ENCODE results near the gene PMM1. TPM values are rescaled to one million over a fixed set of nuclear protein-coding genes. Genes with fewer than 3 reads are reported as not detected.

The PMM1 gene
- total RNA-seq, 1 experiment from 2014 or later = 30.5 TPM

DNA sequence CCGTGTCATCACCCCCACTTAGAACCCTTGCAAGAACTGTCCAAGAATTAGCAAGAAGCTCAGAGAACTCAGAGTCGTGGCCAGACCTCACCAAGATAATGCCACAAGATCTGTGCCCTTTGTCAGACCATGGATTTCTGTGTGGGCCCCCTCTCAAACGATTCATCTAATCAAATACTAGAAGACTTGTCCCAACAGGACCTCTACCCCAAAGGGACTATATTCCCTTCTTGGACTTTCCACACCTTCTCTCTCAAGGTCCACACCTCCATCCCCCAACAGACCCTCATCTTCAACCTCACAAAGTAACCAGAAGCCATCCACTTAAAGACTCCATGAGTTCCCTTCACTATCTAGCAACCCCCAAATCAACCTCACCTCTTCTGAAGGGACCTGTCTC, 48.2 kb downstream of the PMM1 start:
- TF ChIP-seq POLR2AphosphoS5 (IDR thresholded peaks at IDR 0.05; ENCODE audit: low read depth, low read length) (no peak), SIN3A (IDR thresholded peaks at IDR 0.05; ENCODE audit: borderline replicate concordance, insufficient read depth, low read depth, low read length) (no peak), TCF7L2 (IDR thresholded peaks at IDR 0.05; ENCODE audit: low read depth, low read length) (no peak)
- TF ChIP-seq, protein P1, sequence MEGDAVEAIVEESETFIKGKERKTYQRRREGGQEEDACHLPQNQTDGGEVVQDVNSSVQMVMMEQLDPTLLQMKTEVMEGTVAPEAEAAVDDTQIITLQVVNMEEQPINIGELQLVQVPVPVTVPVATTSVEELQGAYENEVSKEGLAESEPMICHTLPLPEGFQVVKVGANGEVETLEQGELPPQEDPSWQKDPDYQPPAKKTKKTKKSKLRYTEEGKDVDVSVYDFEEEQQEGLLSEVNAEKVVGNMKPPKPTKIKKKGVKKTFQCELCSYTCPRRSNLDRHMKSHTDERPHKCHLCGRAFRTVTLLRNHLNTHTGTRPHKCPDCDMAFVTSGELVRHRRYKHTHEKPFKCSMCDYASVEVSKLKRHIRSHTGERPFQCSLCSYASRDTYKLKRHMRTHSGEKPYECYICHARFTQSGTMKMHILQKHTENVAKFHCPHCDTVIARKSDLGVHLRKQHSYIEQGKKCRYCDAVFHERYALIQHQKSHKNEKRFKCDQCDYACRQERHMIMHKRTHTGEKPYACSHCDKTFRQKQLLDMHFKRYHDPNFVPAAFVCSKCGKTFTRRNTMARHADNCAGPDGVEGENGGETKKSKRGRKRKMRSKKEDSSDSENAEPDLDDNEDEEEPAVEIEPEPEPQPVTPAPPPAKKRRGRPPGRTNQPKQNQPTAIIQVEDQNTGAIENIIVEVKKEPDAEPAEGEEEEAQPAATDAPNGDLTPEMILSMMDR (IDR thresholded peaks at IDR 0.05) = no peak
- TF ChIP-seq, protein P2, sequence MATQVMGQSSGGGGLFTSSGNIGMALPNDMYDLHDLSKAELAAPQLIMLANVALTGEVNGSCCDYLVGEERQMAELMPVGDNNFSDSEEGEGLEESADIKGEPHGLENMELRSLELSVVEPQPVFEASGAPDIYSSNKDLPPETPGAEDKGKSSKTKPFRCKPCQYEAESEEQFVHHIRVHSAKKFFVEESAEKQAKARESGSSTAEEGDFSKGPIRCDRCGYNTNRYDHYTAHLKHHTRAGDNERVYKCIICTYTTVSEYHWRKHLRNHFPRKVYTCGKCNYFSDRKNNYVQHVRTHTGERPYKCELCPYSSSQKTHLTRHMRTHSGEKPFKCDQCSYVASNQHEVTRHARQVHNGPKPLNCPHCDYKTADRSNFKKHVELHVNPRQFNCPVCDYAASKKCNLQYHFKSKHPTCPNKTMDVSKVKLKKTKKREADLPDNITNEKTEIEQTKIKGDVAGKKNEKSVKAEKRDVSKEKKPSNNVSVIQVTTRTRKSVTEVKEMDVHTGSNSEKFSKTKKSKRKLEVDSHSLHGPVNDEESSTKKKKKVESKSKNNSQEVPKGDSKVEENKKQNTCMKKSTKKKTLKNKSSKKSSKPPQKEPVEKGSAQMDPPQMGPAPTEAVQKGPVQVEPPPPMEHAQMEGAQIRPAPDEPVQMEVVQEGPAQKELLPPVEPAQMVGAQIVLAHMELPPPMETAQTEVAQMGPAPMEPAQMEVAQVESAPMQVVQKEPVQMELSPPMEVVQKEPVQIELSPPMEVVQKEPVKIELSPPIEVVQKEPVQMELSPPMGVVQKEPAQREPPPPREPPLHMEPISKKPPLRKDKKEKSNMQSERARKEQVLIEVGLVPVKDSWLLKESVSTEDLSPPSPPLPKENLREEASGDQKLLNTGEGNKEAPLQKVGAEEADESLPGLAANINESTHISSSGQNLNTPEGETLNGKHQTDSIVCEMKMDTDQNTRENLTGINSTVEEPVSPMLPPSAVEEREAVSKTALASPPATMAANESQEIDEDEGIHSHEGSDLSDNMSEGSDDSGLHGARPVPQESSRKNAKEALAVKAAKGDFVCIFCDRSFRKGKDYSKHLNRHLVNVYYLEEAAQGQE (IDR thresholded peaks at IDR 0.05; ENCODE audit: insufficient read depth in 1 of 2, low read depth in 2 of 2, low read length in 1 of 2) = no peak
- in situ Hi-C loops (cut with HindIII; ENCODE audit: low pct_unique_long_range_greater_than_20kb, low sequenced_read_pairs) (no loop called here), intact Hi-C loops (cut with micrococcal nuclease; ENCODE audit: unreplicated experiment) (no loop called here)
- CTCF ChIA-PET = no interaction called here
- DNase-seq (ENCODE audit: low read depth, low spot score) (no peak), ATAC-seq (no peak)
- no peaks in the 10 kb centered on the region for H3K9me3 ChIP-seq (ENCODE audit: control insufficient read depth, insufficient read depth, low read depth, low read length)
- POLR2A ChIA-PET = no interaction called here
- peaks cover 10% of the 10 kb centered on the region for H3K4me1 ChIP-seq (ENCODE audit: control insufficient read depth, insufficient read depth, low read length)
- H3K27ac ChIP-seq (ENCODE audit: low read length) = no peak overlapping the region
- BruUV-seq (replicated peaks) = TSS peak; percentile 65
- H3K27me3 ChIP-seq (ENCODE audit: control insufficient read depth, insufficient read depth, low read length) = no peaks in the 10 kb centered on the region
- H3K4me3 ChIP-seq (ENCODE audit: low read depth in 2 of 2, low read length in 2 of 2) = no peak overlapping the region
- H3K36me3 ChIP-seq (ENCODE audit: control insufficient read depth, insufficient read depth, low read length) = peaks cover 2% of the 10 kb centered on the region; the same call in 1 of the 2 replicates

DNA sequence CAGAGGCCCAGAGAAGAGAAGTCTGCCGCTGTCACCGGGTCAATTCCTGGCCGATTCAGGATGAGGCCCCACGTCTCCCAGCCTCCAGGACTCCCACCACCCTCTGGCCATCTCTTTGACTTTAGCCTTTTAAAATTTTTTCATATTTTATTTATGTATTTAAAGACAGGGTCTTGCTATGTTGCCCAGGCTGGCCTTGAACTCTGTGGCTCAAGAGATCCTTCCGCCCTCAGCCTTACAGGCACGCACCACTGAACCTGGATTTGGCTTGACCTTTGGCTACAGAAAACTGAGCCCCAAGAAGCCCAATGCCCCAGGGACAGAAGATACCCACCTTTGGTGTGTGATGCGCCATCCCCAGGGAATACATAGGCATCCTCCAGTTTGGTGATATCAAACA, 49.3 kb downstream of the PMM1 start:
- no peak overlapping the region for H3K27ac ChIP-seq (ENCODE audit: low read length)
- peaks cover 2% of the 10 kb centered on the region; the same call in 1 of the 2 replicates for H3K36me3 ChIP-seq (ENCODE audit: control insufficient read depth, insufficient read depth, low read length)
- no peaks in the 10 kb centered on the region for H3K9me3 ChIP-seq (ENCODE audit: control insufficient read depth, insufficient read depth, low read depth, low read length)
- no TSS peak for BruUV-seq (replicated peaks)
- DNase-seq (ENCODE audit: low read depth, low spot score) = no peak
- in situ Hi-C loops (cut with HindIII; ENCODE audit: low pct_unique_long_range_greater_than_20kb, low sequenced_read_pairs) = no loop called here
- TF ChIP-seq, protein P1 (IDR thresholded peaks at IDR 0.05) = no peak
- TF ChIP-seq SIN3A (IDR thresholded peaks at IDR 0.05; ENCODE audit: borderline replicate concordance, insufficient read depth, low read depth, low read length) = no peak
- no peak for TF ChIP-seq POLR2AphosphoS5 (IDR thresholded peaks at IDR 0.05; ENCODE audit: low read depth, low read length)
- TF ChIP-seq, protein P2 (IDR thresholded peaks at IDR 0.05; ENCODE audit: insufficient read depth in 1 of 2, low read depth in 2 of 2, low read length in 1 of 2) = no peak
- TF ChIP-seq TCF7L2 (IDR thresholded peaks at IDR 0.05; ENCODE audit: low read depth, low read length) = no peak
- no peak overlapping the region for H3K4me3 ChIP-seq (ENCODE audit: low read depth in 2 of 2, low read length in 2 of 2)
- H3K27me3 ChIP-seq (ENCODE audit: control insufficient read depth, insufficient read depth, low read length) = no peaks in the 10 kb centered on the region
- peaks cover 10% of the 10 kb centered on the region for H3K4me1 ChIP-seq (ENCODE audit: control insufficient read depth, insufficient read depth, low read length)
- intact Hi-C loops (cut with micrococcal nuclease; ENCODE audit: unreplicated experiment) = no loop called here
- CTCF ChIA-PET = no interaction called here
- POLR2A ChIA-PET = no interaction called here
- no peak for ATAC-seq
